GM12891 (cell line): ENCODE results near the gene C8G.

Source experiments
- DNase-seq: peaks from one replicate; pipeline ENCODE4 v3.0.0; 2011; ENCODE audit warnings: low spot score; ENCODE audit not compliant: insufficient read length
- FAIRE-seq: peaks from 2 replicates; lab custom pipeline; 2011; peaks lifted over from hg19 to GRCh38; lab: Jason Lieb, UNC
- PAX5 ChIP-seq: IDR thresholded peaks from 2 replicates; pipeline ENCODE4 v1.6.1; 2011; ENCODE audit warnings: low read length, moderate library complexity, mild to moderate bottlenecking; ENCODE audit not compliant: insufficient read depth, severe bottlenecking
- POLR2A ChIP-seq: IDR thresholded peaks from 2 replicates; pipeline ENCODE4 v1.6.1; 2011; ENCODE audit warnings: low read depth, low read length, control low read depth
- POLR2AphosphoS5 ChIP-seq: IDR thresholded peaks from 2 replicates; pipeline ENCODE4 v1.6.1; 2011; ENCODE audit warnings: low read depth, low read length, control low read depth
- POU2F2 ChIP-seq: IDR thresholded peaks from 2 replicates; pipeline ENCODE4 v1.6.1; 2011; ENCODE audit warnings: low read depth, mild to moderate bottlenecking, control low read depth, low read length, moderate library complexity
- SPI1 ChIP-seq: IDR thresholded peaks from 2 replicates; pipeline ENCODE4 v1.6.1; 2011; ENCODE audit warnings: low read depth, low read length, control low read depth
- TAF1 ChIP-seq: IDR thresholded peaks from 2 replicates; pipeline ENCODE4 v1.6.1; 2011; ENCODE audit warnings: low read depth, low read length, control low read depth

The C8G gene

GRCh38 chr9:136930014-136930413, 15.0 kb upstream of the C8G start:
- FAIRE-seq (no peak), DNase-seq (no peak)
- TF ChIP-seq POU2F2 (no peak), PAX5 (no peak), POLR2AphosphoS5 (no peak), POLR2A (no peak), TAF1 (no peak), SPI1 (no peak)

DNA sequence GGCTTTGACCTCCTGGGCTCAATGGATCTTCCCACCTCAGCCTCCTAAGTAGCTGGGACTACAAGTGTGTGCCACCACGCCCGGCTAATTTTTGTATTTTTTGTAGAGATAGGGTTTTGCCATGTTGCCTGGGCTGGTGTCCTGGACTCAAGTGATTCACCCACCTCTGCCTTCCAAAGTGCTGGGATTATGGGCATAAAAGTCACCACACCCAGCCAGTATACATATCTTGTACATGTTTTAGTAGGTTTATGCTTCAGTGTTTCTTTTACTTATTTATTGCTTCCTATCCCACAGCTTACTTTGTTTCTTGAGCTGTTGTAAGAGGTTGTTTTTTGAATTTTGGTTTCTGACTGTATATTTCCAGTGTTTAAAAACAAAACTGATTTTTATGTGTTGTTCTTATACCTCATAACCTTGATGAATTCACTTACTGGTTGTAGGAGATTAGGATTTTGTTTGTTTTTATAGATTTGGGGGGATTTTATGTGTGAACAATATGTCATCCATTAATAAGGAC, 13.4 kb upstream of the C8G start:
- DNase-seq (no peak), FAIRE-seq (no peak)
- TF ChIP-seq POLR2AphosphoS5 = no peak
- no peak for TF ChIP-seq POLR2A
- no peak for TF ChIP-seq TAF1
- TF ChIP-seq SPI1 = no peak
- no peak for TF ChIP-seq PAX5
- no peak for TF ChIP-seq POU2F2

GRCh38 chr9:136934277-136934676, 10.8 kb upstream of the C8G start:
- FAIRE-seq (no peak), DNase-seq (no peak)
- no peak for TF ChIP-seq POLR2AphosphoS5

- FAIRE-seq (no peak), DNase-seq (no peak)
- TF ChIP-seq TAF1 = no peak
- no peak for TF ChIP-seq PAX5
- no peak for TF ChIP-seq POLR2A
- no peak for TF ChIP-seq POLR2AphosphoS5
Measured at GRCh38 chr9:136935651-136936050, 9.4 kb upstream of the C8G start.

GRCh38 chr9:136936645-136937170, 8.3 kb upstream of the C8G start:
- TF ChIP-seq POU2F2 = no peak
- TF ChIP-seq TAF1 = no peak
- TF ChIP-seq POLR2AphosphoS5 = no peak
- no peak for TF ChIP-seq SPI1
- TF ChIP-seq PAX5 = no peak
- TF ChIP-seq POLR2A = no peak
- no peak for DNase-seq
- no peak for FAIRE-seq

- no peak for TF ChIP-seq POLR2A
- no peak for TF ChIP-seq POU2F2
- no peak for TF ChIP-seq SPI1
- no peak for TF ChIP-seq PAX5
- TF ChIP-seq TAF1 = no peak
- no peak for TF ChIP-seq POLR2AphosphoS5
- FAIRE-seq = no peak
- DNase-seq = no peak
Measured at GRCh38 chr9:136937186-136938001, 7.6 kb upstream of the C8G start.

DNA sequence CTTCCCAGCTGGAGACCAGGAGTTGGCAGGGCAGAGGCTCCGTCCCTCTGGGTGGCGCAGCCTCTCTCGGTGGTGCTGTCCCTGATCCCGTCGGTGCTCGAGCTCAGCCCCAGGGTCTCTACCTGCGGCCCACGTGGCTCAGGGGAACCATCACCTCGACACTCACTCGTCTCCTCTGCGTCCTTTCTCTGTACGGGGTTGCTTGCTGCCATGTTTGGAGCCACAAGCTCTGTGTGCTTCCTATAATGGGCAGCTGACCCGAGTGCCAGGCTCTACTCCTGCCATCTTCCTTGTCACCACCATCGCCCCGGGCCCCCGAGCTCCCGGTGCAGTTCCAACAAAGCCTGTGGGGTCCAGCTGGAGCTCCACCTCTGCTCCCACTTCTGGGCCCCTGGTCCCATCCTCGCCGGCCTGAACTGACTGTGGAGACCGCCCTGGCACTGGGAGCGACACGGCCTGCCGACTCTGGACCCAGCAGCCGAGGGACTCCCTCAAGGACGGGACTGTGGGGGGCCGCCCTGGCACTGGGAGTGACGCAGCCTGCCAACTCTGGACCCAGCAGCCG, 5.5 kb upstream of the C8G start:
- DNase-seq = no peak
- FAIRE-seq = no peak
- no peak for TF ChIP-seq POLR2AphosphoS5
- TF ChIP-seq TAF1 = no peak
- no peak for TF ChIP-seq POLR2A
- no peak for TF ChIP-seq POU2F2
- TF ChIP-seq SPI1 = no peak
- TF ChIP-seq PAX5 = no peak

DNA sequence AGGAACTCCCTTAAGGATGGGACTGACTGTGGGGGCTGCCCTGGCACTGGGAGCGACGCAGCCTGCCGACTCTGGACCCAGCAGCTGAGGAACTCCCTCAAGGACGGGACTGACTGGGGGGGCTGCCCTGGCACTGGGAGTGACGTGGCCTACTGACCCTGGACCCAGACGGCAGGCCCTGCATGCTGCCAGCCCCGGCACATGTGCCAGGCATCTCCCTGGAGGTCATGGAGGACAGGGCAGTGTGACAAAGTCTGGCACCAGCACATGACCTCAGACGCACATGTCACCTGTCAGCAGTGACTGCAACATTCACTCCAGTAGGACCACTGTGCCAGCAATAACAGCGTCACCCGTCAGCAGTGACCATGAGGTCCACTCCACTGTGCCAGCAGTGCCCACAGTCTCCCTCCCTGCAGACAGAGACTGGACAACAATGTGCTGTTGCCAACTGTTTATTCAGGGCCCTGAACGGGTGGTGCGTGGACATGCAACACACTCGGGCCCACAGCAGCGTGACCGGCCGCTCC, 5.0 kb upstream of the C8G start:
- FAIRE-seq (no peak), DNase-seq (no peak)
- TF ChIP-seq POLR2A (no peak), TAF1 (no peak), POLR2AphosphoS5 (no peak; the same call in 1 of the 2 replicates), POU2F2 (no peak), PAX5 (no peak)

DNA sequence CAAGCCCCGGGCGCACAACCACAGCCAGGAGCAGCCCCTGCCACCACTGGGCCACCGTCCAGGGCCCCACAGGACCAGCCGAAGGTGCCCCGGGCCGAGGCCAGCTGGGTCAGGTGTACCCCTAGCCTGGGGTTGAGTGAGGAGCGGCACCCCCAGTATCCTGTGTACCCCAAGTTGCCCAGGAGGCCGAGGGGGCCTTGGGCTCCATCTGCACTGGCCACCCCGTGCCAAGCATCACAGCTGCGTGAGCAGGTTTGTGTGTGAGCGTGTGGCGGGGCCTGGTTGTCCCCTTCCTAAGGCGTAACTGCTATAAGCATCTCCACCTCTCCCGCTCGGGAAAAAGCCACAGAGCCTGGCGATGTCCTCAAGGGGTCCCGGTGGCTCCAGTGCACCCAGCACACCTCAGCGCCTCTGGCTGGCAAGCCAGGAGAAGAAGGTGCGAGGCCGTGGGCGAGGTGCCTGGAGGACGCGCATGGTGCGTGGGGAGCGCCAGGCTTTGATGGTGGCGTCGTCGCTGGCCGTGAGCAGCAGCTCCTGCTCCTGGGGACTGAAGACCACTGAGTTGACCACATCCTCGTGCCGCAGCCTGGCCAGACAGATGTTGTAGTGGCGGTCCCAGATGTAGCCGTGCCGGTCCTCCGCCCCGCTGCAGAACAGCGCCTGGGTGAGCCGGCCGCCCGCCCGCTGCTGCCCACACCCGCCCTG, 4.4 kb upstream of the C8G start:
- DNase-seq = no peak
- TF ChIP-seq POLR2A (no peak; the same call in 1 of the 2 replicates), POLR2AphosphoS5 (no peak), TAF1 (no peak), PAX5 (no peak), SPI1 (no peak), POU2F2 (no peak)
- FAIRE-seq = no peak
